NCI-H2171 (cell line): ENCODE data around the gene SLC35G6.
A peak's percentile ranks its signal among the peaks of the same experiment; 100 is the strongest.
"Not testable (repeated sequence)": the region's sequence is repeated elsewhere in the genome, so short reads cannot be mapped to it uniquely, and the experiment has no call there.

Experiments
- DNase-seq: peaks from one replicate; lab custom pipeline; 2025; lab: John Stamatoyannopoulos, UW

SLC35G6 gene

DNA sequence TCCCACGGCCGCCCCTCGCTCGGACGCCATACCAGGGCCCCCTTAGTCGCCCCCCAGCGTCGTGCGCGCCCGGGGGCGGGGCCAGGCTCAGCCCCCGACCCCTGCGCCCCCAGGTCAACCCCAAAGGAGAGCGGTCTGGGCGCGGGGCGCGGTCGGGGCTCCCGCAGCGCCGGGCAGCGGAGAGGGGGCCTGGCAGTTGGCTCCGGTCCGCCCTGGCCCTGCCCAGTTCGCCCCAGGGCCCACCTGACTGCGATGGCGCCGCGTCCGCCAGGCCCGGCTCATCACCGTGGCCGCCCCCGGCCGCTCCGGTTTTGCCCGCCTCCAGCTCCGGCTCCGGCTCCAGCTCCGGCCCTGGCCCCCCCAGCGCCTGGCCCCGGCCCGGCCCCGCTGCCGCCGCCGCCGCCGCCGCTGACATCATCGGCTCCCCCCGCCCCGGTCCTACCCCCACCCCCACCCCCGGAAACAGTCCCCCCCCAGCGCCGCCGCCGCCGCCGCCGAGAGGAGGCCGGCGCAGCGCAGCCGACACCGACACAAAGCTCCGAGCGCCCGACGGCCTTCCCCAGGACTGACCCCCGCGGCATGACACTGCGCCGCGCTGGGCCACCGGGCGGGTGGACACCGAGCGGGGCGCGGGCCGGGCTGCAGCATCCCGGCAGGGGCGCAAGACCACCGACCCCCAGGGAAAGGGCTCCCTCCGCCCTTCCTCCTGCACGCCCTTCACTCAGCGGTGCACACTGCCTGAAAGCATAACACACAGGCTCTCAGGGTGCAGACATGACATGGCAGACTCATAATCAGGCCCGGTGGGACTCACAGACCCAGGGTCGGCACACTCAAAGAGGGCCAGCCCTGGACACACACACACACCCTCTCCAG, 1.8 kb upstream of the SLC35G6 start, which contains the start of gene ZBTB4:
TSS of gene ZBTB4 (minus strand) at position 419 of the 876 bp plus-strand sequence. CDS start 12,830 bp downstream, outside the sequence.
- DNase-seq = no peak

DNA sequence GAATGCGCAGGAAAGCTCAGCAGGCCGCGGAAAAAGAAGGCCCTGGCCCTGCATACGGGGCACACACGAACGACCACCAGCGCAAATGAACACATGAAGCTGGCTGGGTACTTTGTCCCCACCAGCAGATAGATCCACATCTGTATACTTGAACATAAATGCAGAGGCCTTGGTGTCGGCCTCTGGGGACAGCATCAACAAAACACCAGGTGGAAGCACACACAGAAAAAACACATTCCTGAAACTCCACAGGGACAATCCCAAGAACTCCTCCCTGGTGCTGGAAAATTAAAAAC, 1.2 kb upstream of the SLC35G6 start:
- peak; percentile 46 for DNase-seq

DNA sequence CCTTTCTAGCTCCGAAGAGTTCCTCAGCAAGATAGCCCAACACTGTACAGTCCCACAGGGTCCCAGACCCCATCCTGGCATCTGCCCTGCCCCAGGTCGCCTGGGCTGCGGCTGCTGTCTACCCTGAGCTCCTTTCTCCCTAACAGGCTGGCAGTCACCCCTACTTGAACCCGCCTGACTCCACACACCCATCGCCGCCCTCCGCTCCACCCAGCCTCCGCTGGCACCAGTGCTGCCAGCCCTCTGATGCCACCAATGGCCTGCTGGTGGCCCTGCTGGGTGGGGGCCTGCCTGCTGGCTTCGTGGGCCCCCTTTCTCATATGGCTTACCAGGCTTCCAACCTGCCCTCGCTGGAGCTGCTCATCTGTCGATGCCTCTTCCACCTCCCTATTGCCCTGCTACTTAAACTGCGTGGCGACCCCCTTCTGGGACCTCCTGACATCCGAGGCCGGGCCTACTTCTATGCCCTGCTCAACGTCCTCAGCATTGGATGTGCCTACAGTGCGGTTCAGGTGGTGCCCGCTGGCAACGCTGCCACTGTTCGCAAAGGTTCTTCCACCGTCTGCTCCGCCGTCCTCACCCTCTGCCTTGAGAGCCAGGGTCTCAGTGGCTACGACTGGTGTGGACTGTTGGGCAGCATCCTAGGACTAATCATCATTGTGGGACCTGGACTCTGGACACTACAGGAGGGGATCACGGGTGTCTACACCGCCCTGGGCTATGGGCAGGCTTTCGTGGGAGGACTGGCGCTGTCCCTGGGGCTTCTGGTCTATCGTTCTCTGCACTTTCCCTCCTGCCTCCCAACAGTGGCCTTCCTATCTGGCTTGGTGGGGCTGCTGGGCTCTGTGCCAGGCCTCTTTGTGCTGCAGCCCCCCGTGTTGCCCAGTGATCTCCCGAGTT, 846 bp downstream of the SLC35G6 start:
- not testable (repeated sequence) for DNase-seq

DNA sequence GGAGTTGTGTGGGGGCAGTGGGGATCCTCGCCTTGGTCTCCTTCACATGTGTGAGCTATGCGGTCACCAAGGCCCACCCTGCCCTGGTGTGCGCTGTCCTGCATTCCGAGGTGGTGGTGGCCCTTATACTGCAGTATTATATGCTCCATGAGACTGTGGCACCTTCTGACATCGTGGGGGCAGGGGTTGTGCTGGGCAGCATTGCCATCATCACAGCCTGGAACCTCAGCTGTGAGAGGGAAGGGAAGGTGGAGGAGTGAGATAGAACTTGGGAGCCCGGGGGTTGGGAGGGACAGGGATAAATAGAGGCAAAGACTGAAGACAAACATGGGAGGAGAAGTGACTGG, 1.5 kb downstream of the SLC35G6 start:
- not testable (repeated sequence) for DNase-seq

DNA sequence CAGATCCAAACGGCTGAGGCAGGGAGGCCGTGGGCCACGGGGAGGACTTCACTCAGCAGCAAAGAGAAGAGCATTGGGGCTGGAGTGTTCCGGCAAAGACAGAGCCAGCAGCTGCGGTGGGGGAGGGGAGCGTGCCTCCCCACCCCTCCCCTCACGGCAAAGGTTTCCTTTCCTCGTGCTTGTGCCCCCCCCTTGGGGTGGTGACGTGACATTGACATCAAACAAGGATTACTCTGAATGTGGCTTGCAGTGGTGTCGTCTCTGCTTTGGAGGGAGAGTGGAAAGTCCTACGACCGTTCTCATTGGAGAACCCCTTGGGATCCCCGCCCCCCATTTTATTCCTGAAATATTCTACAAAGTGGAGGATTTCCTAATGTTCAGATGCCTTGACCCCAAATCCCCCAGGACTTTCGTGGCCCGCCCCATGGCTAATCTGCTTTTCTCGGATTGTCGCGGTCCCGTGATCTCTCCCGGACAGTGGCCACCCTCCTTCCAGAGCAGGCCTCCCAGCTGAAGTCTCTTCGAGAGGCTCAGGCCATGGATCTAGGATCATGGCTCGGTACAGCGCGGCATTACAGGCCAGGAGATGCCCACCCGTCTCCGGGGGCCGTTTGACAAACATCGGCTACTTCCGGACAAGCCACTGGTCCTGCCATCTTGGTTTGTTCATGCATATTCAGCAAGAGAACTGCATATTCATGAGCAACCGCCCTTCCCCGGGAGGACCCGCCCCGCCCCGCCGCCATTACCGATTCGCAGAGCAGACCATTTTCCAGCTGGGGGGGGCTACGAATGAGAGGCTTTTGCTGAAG, 2.2 kb downstream of the SLC35G6 start:
- DNase-seq = peak; percentile 87

DNA sequence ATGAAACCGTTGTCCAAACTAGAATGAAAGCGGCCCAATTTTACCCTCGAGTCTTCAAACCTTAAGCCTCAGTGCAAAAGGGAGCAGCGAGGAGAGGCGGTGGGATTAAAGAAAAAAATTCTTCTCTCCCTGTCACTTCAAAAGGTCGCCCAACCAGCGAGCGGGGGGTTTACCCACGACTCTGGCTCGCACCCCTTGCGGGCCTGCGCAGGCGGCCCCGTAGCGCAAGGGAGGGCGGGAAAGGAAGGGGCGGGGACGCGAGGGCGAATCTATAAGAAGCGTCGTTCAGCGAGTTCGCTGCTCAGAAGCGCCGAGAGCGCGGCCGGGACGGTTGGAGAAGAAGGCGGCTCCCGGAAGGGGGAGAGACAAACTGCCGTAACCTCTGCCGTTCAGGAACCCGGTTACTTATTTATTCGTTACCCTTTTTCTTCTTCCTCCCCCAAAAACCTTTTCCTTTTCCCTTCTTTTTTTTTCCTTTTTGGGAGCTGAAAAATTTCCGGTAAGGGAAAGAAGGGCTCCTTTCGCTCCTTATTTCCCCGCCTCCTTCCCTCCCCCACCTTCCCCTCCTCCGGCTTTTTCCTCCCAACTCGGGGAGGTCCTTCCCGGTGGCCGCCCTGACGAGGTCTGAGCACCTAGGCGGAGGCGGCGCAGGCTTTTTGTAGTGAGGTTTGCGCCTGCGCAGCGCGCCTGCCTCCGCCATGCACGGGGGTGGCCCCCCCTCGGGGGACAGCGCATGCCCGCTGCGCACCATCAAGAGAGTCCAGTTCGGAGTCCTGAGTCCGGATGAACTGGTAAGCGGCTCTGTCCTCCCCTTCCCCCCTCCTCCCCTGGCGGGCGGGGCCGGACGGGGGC, 3.0 kb downstream of the SLC35G6 start, which contains the start of gene POLR2A:
TSS of gene POLR2A (plus strand) at position 300 of the 852 bp plus-strand sequence.
- peak; percentile 92 for DNase-seq

DNA sequence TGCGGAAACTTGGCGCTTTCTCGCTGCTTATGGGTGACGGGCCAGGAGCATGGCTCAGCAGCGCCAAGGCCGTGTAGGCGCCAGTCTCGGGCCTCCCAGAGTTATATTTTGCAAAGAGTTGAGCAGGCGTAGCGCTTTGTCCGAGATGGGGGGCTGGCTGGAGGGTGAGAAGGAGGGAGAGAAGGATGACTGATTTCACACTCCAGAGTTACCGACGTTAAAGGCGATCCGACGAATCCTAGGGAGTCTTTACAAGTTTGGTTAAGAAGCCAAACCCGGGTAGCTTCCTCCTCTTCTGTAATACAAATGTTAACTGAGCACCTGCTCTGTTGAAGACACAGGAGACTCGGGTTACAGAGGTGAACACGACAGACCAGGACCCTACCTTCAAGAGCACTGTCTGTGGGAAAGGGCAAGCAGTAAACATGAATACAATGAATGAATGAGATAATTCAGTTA, 3.7 kb downstream of the SLC35G6 start:
- no peak for DNase-seq

DNA sequence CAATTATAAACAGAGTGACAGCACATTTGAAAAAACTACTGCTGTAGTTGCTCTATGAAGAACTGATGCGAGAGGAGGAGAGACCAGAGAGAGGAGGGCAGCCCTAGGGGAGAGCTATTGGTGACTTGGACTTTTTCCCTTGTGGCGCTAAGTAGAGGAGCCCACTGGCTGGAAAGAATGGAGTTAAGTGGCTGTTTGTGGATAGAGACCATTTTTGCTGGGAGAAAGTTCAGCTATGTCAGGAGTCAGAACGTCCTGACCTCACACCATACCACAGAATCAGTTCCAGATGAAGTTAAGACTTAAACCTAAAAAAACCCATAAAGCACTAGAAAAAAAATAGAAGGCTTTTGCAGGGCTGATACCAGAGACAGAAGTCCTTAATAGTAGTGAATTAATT, 4.9 kb downstream of the SLC35G6 start:
- no peak for DNase-seq

DNA sequence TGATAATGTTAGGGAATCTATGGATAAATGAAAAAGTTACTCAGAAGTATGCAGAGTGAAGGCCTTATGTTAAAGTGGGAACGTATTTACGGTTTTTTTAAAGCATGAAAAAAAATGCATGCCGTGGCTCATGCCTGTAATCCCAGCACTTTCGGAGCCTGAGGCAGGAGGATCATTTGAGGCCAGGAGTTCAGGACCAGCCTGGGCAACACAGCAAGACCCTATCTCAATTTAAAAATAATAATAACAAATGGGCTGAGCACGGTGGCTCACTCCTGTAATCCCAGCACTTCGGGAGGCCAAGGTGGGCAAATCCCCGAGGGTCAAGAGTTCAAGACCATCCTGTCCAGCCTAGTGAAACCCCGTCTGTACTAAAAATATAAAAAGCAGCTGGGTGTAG, 8.9 kb downstream of the SLC35G6 start:
- no peak for DNase-seq

DNA sequence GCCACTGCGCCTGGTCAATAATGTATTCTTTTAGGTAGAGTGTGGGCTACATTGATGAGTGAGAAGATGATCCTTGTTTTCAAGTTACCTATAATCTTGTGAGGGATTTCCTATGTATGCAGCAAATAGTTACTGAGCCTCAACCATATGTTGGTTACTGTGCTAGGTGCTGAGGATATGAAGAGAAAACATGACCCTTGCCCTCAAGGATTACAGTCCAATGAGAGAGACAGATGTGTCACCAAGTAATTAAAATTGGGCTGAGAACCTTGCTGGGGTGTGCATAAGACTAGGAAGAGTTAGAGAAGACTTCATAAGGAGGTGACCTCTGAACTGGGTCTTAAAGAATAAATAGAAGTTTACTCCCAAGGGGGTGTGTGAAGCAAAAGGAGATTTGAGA, 10.3 kb downstream of the SLC35G6 start:
- DNase-seq = no peak

DNA sequence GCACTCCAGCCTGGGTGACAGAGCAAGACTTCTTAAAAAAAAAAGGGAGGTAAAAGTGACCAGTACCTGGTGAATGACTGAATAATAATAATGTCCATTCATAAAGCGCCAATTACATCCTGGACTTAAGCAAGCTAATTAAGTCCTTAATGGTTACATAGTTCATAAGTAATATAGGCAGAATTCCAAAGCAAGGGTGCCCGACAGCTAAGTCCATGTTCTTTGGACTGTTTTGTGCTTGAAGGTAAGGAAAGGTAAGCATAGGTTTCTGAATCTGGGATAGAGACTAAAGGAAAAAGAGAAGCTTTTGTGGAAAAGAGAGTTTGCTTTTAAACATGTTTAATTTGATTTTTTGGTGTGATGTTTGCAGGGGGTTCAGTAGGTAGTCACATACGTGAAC, 12.7 kb downstream of the SLC35G6 start:
- DNase-seq = no peak

DNA sequence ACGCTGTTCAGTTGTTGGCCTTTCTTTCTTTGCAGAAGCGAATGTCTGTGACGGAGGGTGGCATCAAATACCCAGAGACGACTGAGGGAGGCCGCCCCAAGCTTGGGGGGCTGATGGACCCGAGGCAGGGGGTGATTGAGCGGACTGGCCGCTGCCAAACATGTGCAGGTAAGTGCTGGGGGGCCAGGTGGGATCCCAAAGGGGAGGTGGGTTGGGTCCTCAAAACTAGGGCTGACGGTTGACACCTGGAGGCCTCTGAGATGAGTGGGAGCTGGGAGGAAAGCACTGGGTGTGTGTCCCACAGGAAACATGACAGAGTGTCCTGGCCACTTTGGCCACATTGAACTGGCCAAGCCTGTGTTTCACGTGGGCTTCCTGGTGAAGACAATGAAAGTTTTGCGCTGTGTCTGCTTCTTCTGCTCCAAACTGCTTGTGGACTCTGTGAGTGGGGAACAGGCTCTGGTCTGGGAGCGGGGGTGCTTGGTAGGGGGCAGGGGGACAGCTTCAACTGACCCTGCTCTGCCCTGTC, 14.7 kb downstream of the SLC35G6 start:
- DNase-seq = no peak

DNA sequence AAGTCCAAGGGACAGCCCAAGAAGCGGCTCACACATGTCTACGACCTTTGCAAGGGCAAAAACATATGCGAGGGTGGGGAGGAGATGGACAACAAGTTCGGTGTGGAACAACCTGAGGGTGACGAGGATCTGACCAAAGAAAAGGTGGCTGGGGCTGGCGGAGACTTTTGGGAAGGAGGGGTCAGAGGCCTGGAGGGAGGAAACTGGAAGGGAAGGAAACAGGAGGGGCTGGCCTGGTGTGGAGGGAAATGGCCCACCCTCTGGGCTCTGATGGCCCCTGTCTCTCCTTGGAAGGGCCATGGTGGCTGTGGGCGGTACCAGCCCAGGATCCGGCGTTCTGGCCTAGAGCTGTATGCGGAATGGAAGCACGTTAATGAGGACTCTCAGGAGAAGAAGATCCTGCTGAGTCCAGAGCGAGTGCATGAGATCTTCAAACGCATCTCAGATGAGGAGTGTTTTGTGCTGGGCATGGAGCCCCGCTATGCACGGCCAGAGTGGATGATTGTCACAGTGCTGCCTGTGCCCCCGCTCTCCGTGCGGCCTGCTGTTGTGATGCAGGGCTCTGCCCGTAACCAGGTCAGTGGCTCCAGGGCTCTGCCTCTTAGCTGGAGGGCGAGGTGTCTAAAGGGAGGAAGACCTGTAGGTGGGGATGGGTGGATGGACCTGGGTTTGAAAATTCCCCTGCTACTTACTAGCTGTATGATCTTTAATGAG, 15.4 kb downstream of the SLC35G6 start:
- no peak for DNase-seq

DNA sequence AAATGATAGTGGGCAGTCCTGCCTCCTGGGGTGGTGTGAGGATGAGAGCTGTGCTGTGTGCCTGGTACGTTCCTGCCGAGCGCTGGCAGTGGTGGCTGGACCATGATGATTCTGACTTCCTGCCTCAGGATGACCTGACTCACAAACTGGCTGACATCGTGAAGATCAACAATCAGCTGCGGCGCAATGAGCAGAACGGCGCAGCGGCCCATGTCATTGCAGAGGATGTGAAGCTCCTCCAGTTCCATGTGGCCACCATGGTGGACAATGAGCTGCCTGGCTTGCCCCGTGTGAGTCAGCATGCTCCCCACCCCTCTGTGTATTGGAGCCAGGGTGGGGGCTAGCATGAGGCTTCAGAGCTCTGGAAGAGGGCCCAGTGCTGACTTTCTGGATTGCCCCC, 16.0 kb downstream of the SLC35G6 start:
- no peak for DNase-seq

DNA sequence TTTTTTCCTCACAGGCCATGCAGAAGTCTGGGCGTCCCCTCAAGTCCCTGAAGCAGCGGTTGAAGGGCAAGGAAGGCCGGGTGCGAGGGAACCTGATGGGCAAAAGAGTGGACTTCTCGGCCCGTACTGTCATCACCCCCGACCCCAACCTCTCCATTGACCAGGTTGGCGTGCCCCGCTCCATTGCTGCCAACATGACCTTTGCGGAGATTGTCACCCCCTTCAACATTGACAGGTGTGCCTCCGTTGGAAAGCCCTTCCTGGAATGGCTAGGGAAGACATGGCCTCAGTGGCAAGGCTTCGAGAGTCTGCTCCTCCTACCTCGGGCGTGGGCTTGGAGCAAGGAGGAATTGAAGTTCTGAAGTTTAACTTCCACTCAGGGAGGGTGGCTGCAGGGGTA, 16.4 kb downstream of the SLC35G6 start:
- DNase-seq = no peak

DNA sequence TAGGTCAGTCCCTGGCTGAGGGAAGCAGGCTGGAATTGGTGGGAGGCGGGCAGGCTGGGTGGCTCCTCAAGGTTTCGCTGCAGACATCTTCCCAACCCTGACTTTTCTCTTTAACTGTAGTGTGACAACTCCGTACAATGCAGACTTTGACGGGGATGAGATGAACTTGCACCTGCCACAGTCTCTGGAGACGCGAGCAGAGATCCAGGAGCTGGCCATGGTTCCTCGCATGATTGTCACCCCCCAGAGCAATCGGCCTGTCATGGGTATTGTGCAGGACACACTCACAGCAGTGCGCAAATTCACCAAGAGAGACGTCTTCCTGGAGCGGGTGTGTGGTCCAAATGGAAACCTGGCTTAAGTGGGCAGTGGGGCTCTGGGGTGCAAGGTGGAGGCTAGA, 17.9 kb downstream of the SLC35G6 start:
- DNase-seq = no peak

DNA sequence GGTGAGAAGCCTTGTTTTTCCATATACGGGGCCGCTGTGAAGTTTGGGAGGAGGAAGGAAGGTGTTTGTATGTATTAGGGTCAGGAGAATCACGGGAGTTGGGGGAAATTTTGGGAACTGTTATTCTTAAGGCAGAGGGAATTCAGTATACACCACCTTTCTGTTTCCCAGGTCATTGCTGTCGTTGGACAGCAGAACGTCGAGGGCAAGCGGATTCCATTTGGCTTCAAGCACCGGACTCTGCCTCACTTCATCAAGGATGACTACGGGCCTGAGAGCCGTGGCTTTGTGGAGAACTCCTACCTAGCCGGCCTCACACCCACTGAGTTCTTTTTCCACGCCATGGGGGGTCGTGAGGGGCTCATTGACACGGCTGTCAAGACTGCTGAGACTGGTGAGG, 20.5 kb downstream of the SLC35G6 start:
- DNase-seq = no peak

DNA sequence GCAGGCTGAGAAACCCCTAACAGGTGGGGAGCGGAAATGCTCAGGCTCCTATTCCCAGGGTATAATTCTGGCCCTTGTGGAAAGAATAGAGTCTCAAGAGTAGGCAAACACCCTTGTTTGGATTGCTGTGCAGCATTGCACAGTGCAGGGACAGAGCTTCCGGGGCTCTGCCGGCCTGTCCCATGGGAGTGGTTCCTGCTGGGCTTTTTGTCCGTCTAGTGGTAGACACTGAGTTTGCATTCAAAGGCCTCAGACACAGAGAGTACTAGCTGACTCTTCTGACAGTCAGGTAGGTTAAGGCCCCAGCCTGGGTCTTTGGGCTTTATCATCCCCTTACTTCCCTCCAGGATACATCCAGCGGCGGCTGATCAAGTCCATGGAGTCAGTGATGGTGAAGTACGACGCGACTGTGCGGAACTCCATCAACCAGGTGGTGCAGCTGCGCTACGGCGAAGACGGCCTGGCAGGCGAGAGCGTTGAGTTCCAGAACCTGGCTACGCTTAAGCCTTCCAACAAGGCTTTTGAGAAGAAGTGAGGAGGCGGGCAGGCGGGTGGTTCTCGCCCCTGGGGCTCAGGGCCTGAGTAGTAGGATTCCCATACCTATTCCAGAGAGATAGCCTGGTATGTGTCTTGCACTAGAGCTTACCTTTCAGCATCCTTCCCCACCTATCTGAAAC, 21.1 kb downstream of the SLC35G6 start:
- no peak for DNase-seq

DNA sequence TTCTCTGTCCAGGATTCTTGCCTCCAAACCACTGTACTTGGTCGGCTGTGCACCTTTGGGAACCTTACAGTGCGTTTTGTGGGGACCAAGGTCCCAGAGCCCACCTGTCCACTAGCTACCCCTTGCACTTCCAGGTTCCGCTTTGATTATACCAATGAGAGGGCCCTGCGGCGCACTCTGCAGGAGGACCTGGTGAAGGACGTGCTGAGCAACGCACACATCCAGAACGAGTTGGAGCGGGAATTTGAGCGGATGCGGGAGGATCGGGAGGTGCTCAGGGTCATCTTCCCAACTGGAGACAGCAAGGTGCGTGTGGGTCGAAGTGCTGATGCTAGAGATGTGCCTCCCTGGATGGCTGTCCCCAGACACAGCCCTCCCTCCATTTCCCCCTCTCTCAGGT, 21.7 kb downstream of the SLC35G6 start:
- DNase-seq = no peak

DNA sequence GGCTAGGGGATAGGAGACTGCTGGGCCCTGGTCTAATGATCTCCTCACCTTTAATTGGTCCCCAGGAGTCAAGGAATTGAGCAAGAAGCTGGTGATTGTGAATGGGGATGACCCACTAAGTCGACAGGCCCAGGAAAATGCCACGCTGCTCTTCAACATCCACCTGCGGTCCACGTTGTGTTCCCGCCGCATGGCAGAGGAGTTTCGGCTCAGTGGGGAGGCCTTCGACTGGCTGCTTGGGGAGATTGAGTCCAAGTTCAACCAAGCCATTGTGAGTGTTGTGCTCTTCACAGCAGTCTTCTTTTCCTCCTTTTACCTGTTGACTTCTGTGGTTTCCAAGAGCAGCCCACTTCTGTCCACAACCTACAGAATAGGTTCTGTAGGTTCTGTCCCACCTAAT, 22.3 kb downstream of the SLC35G6 start:
- no peak for DNase-seq
